GM12801 (cell line): ENCODE measurements around the gene MT1F.

Experiments used
- CTCF ChIP-seq: IDR thresholded peaks from one replicate; pipeline ENCODE4 v1.5.1; 2011; ENCODE audit warnings: control low read depth; ENCODE audit not compliant: insufficient read length; ENCODE audit errors: extremely low read depth

The MT1F gene

DNA sequence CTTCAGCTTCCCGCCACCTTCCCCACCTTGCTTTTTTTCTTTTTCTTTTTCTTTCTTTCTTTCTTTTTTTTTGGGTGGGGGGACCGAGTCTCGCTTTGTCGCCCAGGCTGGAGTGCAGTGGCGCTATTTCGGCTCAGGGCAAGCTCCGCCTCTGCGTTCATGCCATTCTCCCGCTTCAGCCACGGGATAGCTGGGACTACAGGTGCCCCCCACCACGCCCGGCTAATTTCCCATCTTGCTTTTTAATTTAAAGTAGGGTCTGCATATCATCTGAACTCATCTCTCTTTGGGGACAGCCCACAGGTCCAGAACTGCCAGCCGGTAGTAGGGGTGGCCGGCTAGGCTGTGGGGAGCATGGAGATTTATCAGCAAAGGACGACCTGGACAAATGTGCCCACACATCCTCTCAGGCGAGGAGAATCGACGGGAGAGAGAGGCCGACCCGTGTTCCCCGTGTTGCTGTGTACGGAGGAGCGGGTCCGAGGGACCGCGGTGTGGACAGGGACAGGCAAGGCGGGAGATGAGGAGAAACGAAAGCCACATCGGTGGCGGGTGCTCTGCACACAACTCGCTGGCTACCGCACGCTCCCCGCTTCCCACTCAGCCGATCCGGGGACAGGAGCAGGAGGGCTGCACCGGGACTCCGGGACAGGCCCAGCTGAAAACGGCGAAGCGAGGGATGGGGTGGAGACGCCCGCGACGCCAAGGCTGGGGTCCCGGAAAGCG, 22.9 kb upstream of the MT1F start:
- TF ChIP-seq CTCF, result no peak

- TF ChIP-seq CTCF, result no peak
Measured at GRCh38 chr16:56635441-56635967, 22.3 kb upstream of the MT1F start.

DNA sequence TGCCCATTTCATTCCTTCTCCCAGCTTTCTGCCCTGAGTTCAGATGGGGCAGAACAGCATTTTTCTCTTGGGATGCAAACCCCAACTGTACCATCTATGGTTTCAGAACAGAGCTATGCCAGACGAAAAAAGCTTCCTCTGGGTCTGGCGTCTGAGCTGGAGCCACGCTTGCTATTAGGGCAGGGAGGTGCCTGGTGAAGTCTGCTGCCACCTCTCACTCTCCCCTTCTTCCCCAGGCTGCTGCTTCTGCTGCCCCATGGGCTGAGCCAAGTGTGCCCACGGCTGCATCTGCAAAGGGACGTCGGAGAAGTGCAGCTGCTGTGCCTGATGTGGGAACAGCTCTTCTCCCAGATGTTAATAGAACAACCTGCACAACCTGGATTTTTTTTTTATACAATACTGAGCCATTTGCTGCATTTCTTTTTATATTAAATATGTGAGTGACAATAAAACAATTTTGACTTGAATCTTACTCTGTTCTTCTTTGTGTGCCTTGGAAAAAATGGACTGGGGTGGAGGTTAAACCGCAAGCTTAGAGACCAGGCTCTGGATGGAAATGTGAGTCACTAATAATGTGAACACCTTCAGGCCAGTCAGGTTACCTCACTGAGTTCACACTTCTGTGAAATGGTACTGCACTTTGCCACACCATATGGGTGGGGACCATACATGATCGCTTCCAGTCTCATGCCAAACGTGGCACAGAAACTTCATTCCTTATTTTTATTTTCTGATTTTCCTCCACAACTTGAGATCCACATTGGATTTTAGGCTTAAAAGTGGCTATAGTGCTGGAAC, 20.9 kb upstream of the MT1F start:
- no peak for TF ChIP-seq CTCF

DNA sequence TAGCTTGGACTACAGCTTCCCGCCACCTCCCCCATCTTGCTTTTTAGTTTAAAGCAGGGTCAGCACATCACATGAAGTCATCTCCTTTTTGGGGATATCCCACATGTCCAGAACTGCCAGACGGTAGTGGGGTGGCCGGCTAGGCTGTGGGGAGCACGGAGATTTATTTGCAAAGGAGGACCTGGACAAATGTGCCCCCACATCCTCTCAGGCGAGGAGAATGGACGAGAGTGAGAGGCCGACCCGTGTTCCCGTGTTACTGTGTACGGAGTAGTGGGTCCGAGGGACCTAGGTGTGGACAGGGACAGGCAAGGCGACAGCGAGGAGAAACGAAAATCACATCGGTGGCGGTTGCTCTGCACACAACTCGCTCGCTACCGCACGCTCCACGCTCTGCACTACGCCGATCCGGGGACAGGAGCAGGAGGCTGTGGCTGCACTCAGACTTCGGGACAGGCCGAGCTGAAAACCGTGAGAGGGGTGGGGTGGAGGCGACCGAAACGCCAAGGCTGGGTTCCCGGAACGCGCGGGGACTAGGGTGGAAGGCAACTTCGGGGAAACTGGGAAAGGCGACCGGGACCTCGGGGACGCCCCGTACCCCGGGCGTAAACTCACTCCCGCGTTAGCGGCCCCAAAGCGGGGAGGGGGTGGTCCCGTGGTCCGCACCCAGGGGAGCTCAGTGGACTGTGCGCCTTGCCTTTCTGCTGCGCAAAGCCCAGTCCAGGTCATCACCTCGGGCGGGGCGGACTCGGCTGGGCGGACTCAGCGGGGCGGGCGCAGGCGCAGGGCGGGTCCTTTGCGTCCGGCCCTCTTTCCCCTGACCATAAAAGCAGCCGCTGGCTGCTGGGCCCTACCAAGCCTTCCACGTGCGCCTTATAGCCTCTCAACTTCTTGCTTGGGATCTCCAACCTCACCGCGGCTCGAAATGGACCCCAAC, 19.7 kb upstream of the MT1F start, which contains the start of gene MT1A:
MT1A (plus strand) TSS at position 853 of the 937 bp plus-strand sequence; CDS start at position 926, 73 bp downstream.
- no peak for TF ChIP-seq CTCF

GRCh38 chr16:56639045-56639444, 18.7 kb upstream of the MT1F start:
- no peak for TF ChIP-seq CTCF

DNA sequence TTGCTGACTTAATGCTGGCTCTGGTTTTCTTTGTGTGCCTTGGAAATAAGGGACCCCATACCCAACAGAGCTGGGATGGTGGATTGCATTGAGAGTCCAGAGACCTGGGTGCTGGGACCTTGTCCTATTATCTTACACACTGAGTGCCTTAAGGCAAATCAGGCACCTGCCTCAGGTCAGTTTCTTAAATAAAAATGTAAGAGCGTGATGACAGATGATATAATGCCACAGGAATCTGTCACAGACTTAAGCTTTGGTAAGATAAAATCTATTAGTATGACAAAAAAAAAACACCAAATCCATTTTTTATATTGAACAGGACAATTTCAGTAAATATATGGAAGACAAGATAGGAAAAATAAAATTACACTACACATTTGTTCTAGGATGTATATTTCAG, 17.7 kb upstream of the MT1F start:
- no peak for TF ChIP-seq CTCF
